HG02870 (cell line): ENCODE data around the gene PROSER3.

Experiments
- ATAC-seq: cut with Tn5 transposase; IDR thresholded peaks from one replicate; pipeline ENCODE4 v1.9.1; 2021; ENCODE audit warnings: mild to moderate bottlenecking, moderate library complexity; ENCODE audit not compliant: unreplicated experiment

The PROSER3 gene

DNA sequence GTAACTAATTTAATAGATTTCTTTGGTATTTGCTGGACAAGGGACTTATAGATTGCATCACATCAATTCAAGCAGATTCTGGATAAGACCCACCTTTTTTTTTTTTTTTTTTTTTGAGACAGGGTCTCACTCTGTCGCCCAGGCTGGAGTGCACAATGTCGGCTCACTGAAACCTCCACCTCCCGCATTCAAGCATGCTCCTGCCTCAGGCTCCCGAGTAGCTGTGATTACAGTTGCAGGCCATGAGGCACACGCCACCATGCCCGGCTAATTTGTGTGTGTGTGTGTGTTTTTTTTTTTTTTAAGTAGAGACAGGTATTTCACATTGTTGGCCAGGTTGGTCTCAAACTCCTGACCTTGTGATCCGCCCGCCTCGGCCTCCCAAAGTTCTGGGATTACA lies 58.9 kb downstream of the PROSER3 start:
- ATAC-seq: no peak

DNA sequence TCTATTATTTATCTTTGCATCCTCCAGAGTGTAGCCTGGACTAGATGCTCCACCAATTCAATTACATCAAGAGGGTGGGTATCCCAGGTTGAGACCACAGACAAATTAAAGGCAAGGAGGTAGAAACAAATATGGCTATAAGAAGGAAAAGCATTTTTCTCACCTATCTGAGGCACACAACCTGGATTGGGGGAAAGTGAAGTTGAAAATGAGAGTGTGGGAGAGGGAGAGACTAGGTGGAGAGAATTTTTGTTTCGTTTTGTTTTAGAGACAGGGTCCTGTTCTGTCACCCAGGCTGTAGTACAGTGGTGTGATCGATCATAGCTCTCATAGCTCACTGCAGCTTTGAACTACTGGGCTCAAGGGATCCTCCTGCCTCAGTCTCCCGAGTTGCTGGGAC lies 60.5 kb downstream of the PROSER3 start:
- no peak for ATAC-seq
